ENCODE data around the gene SRA1. TPM values are rescaled to one million over a fixed set of nuclear protein-coding genes. Genes with fewer than 3 reads are reported as not detected.
"Not testable (repeated sequence)": the region's sequence is repeated elsewhere in the genome, so short reads cannot be mapped to it uniquely, and the experiment has no call there.

SRA1 gene
- 54.4 and 56.8 TPM in 2 replicates for total RNA-seq (2014; rRNA removed; shearing (Covaris generic))
- polyA plus RNA-seq (2015; cell fraction: cytosol; rRNA removed) = 35.2 and 55.7 TPM in 2 replicates
- 31.4 and 39.7 TPM in 2 replicates for polyA plus RNA-seq (2015; cell fraction: nucleus; rRNA removed)

DNA sequence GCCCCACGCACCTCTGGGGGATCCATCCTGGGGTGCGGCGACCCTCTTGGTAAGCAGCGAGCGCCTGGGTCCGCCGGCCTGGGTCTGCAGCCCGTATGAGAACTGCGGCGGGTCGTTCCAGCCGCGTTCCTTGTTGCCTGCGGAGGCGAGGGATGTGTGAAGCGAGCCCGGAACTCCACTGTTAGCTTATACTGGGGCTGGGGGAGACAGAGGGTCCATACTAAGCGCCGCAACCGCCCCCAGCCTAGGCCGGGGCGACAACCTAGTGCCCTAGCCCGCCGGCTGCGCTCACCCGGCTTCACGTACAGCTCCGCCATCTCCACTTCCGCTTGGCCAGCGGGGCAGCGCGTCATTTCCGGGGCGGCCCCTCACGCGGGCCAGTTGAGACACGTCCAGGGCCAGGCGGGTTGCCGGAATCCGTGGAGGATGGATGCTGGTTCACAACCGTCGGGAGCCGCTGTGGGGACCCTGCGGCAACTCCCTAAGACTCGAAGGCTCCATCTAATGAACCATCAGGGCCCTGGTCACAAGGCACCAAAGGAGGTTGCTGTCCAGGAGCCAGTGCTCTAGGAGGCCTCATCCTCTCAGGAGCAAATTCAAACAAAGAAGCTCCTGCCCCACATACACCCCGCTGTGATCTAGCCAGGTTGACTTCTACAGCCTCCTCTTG, at the start of gene SRA1:
Gene SRA1, minus strand, starts transcription at position 338 of the 670 bp plus-strand sequence. Its CDS starts 21 bp downstream, at position 317.
- peak; percentile 88 for DNase-seq (ENCODE audit: low read depth)

DNA sequence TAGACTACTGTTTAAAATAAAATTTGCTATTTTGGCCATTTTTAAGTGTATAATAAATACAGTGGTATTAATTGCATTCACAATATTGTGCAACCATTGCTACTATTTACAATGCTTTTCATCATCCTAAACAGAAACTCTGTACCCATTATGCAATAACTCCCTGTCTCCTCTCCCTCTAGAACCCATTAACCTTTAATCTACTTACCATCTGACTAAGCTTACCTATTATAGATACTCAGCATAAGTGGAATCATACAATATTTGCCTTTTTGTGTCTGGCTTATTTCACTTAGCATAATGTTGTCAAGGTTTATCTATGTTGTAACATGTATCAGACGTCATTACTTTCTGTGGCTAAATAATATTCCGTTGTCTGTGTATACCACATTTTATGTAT, 49.8 kb upstream of the SRA1 start:
- DNase-seq (ENCODE audit: low read depth) = no peak

DNA sequence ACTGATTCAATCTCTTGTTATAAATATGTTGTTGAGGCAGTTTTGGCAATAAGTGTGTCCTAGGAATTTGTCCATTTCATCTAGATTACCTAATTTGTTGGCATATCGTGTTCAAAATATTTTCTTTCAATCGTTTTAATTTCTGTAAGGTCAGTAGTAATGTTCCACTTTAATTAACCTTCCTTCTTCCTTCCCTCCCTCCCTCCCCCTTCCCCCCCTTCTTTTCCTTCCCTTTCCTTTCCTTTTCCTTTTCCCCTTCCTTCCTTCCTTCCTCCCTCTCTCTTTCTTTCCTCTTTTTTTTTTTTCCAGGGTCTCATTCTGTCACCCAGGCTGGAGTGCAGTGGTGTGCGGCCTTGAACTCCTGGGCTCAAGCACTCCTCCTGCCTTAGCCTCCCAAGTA, 48.6 kb upstream of the SRA1 start:
- no peak for DNase-seq (ENCODE audit: low read depth)

GRCh38 chr5:140603734-140604133, 46.5 kb upstream of the SRA1 start:
- DNase-seq (ENCODE audit: low read depth) = no peak

GRCh38 chr5:140603446-140603698, 46.1 kb upstream of the SRA1 start:
- not testable (repeated sequence) for DNase-seq (ENCODE audit: low read depth)

- no peak for DNase-seq (ENCODE audit: low read depth)
Observed at GRCh38 chr5:140602147-140602546, 44.9 kb upstream of the SRA1 start.

DNA sequence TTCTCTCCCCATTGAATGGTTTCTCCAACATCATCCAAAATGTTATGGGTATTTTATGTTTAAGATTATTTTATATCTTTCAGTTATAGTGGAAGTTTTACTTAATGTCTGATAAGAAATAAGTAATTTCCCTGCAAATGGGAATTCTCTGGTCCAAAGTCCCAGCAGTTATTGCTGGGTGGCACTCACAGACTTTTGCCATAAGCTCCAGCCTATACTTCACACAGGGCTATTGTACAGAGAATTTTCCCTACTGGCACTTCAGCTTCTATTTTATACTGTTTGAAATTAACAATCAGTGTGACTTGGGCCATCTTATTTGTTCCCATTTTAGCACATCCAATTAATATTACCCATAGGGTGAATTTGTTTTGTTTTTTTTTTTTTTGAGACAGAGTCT, 42.8 kb upstream of the SRA1 start:
- DNase-seq (ENCODE audit: low read depth) = no peak

DNA sequence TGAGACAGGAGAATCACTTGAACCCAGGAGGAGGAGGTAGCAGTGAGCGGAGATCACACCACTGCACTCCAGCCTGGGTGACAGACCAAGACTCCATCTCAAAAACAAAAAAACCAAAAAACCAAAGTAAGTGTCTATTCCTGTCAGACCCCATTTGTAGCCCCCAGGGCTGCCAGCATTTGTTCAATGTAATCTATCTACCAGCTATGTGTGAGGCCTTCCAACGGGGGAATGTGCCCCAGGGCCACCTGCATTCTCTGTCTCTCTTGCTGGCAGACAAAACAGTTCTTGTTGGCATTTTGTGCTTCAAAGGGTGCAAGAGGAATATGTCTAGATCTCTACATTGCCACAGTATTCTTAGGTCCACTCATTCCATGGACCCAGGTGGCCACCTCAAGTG, 41.6 kb upstream of the SRA1 start:
- DNase-seq (ENCODE audit: low read depth) = no peak

DNA sequence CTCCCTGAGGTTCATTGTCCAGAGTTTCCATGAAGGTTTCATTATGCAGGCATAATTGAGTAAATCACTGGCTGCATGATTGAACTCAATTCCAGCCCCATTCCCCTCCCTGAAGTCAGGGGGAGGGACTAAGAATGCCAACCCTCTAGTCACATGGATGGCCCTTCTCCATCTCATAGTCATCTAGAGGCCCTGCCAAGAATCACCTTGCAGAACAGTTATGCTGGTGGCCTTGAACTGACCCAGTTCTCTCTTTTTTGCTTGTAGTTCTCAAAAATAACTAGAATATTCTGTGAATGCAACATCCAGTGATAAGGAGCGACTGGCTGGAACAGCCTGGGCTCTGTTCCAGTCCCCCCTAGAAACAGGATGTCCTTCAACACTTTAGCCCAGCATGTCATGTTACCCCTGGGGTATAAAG, 39.1 kb upstream of the SRA1 start:
- no peak for DNase-seq (ENCODE audit: low read depth)

- no peak for DNase-seq (ENCODE audit: low read depth)
Observed at GRCh38 chr5:140595538-140596300, 38.4 kb upstream of the SRA1 start.

DNA sequence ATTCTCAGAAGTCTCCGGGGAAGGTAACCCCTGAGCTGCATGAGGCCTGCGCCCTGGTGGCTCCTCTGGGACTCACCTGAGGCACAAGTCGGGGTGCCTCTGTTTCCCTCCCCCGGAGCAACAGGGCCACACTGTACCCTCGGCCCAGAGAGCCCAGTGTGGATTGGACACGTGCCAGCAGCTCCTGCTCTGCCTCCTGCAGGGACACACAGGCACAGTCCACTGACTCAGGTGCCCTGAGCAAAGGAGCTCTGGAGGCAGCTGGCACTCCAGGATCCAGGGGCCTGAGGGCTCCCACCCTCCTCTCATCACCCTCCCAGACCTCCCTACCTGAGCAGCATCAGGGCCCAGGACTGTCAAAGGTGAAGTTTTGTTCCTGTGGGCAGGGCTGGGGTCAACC, 36.9 kb upstream of the SRA1 start:
- DNase-seq (ENCODE audit: low read depth) = no peak

- not testable (repeated sequence) for DNase-seq (ENCODE audit: low read depth)
Observed at GRCh38 chr5:140593070-140593469, 35.8 kb upstream of the SRA1 start.

- DNase-seq (ENCODE audit: low read depth) = peak; percentile 72
Observed at GRCh38 chr5:140591747-140592372, 34.6 kb upstream of the SRA1 start.

DNA sequence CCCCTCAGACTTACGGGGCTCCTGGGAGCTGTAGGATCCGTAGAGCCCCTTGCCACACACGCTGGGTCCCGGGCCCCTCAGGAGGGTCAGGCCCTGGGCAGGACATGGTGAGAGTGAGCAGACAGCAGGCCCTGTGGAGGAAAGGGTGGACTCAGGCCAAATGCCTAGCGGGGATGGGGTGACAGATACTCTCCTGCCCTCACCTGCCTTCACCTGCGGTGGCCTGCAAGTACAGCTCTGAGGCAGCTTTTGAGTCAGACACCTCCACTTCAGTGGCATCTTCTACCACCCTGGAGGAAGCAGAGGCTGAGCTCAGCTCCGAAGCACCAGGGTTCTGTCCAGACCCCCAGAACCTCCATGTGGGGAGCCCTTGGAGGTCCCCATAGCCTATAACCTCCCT, 33.6 kb upstream of the SRA1 start:
- no peak for DNase-seq (ENCODE audit: low read depth)

GRCh38 chr5:140588311-140589070, 31.2 kb upstream of the SRA1 start:
- no peak for DNase-seq (ENCODE audit: low read depth)

DNA sequence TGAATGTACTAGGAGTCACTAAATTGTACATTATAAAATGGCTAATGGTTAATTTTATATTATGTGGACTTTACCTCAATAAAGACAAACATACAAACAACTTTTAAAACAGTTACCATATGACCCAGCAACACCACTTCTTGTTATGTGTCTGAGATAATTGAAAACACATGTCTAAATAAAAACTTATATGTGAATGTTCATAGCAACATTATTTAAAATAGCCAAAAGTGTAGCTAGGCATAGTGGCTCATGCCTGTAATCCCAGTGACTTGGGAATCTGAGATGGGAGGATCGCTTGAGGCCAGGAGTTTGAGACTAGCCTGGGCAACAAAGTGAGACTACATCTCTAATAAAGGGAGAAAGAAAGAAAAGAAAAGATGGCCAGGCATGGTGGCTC, 30.2 kb upstream of the SRA1 start:
- DNase-seq (ENCODE audit: low read depth) = no peak

DNA sequence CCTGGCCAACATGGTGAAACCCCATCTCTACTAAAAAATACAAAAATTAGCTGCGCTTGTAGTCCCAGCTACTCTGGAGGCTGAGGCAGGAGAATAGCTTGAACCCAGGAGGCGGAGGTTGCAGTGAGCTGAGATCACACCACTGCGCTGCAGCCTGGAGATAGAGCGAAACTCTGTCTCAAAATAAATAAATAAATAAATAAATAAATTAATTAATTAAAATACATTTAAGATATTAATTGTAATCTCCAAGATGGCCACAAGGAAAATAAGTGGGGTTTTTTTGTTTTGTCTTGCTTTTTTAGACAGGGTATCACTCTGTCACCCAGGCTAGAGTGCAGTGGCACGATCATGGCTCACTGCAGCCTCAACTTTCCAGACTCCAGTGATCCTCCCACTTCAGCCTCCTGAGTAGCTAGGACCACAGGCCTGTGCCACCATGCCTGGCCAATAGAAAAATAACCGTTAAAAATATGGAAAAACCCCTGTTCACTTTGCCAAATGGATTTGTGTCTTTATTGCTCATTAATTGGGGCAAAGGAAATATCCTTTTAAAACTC, 22.0 kb upstream of the SRA1 start:
- not testable (repeated sequence) for DNase-seq (ENCODE audit: low read depth)

GRCh38 chr5:140576776-140577201, 19.5 kb upstream of the SRA1 start:
- DNase-seq (ENCODE audit: low read depth) = no peak

GRCh38 chr5:140575309-140575708, 18.0 kb upstream of the SRA1 start:
- peak; percentile 54 for DNase-seq (ENCODE audit: low read depth)

DNA sequence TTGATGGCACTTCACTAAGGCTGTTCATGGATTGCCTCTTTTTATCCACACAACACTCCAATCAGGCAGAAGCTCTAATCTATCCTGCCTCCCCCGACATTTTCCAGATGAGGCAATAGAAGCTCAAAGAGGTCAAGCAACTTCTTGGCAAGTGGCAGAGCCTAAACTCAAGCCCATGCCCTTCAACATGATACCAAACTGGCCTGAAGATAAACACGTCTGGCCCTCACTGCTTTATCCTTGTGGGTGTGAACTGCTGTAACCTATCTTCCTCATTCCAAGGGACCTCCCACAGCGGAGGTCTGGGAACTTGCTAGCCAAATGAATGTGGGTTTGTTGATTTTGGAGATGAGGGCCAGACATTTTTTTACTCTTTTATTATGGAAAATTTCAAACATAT, 16.9 kb upstream of the SRA1 start:
- DNase-seq (ENCODE audit: low read depth) = no peak

DNA sequence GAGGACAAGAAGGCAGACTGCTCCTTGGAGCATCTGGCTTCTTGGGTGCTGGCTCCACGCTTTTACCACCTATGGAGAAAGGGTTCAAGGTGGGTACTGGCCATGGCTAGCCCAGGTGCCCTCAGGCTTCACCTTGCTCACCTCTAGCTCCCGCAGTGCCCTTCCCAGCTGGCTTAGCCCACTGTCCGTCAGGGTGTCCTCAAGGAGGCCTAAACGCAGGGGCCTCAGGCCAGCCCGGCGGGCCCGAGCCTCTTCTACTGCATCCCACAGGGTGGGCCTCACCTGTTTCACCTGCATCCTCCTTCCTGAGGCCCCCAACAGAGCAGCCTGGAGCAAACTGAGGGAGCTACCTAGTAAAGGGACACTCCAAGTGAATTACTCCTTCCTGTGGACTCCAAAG, 16.4 kb upstream of the SRA1 start:
- DNase-seq (ENCODE audit: low read depth) = no peak

All from HT1080 (cell line).